ENCODE data around the gene RNFT2.

The RNFT2 gene

GRCh38 chr12:116864371-116865160, 126.5 kb downstream of the RNFT2 start:
- DNase-seq (ENCODE audit: low spot score in 2 of 2): no peak
- peaks cover 5% of the 10 kb centered on the region for H3K4me1 Mint-ChIP-seq
- H3K4me3 Mint-ChIP-seq: no peak overlapping the region
- H3K27me3 Mint-ChIP-seq: peaks cover 30% of the 10 kb centered on the region
- H3K9me3 Mint-ChIP-seq: no peaks in the 10 kb centered on the region
- H3K36me3 Mint-ChIP-seq (ENCODE audit: insufficient read depth): no peaks in the 10 kb centered on the region
- no peak for ATAC-seq (replicated peaks; ENCODE audit: extremely low read depth, poor library complexity, severe bottlenecking)
- no peak overlapping the region for H3K27ac Mint-ChIP-seq (ENCODE audit: low read depth)

GRCh38 chr12:116867523-116867922, 129.4 kb downstream of the RNFT2 start:
- Mint-ChIP-seq H3K36me3 (ENCODE audit: insufficient read depth) (no peaks in the 10 kb centered on the region), H3K4me1 (no peaks in the 10 kb centered on the region), H3K27me3 (peaks cover 22% of the 10 kb centered on the region), H3K27ac (ENCODE audit: low read depth) (no peak overlapping the region), H3K9me3 (no peaks in the 10 kb centered on the region), H3K4me3 (no peak overlapping the region)
- DNase-seq (ENCODE audit: low spot score in 2 of 2) (no peak), ATAC-seq (replicated peaks; ENCODE audit: extremely low read depth, poor library complexity, severe bottlenecking) (no peak)

- Mint-ChIP-seq H3K27ac (ENCODE audit: low read depth) (no peak overlapping the region), H3K4me3 (no peak overlapping the region), H3K27me3 (peaks cover 32% of the 10 kb centered on the region), H3K4me1 (no peaks in the 10 kb centered on the region), H3K9me3 (no peaks in the 10 kb centered on the region), H3K36me3 (ENCODE audit: insufficient read depth) (no peaks in the 10 kb centered on the region)
- DNase-seq (ENCODE audit: low spot score in 2 of 2): no peak
- no peak for ATAC-seq (replicated peaks; ENCODE audit: extremely low read depth, poor library complexity, severe bottlenecking)
Observed at GRCh38 chr12:116870306-116870705, 132.2 kb downstream of the RNFT2 start.

GRCh38 chr12:116874324-116874995, 136.3 kb downstream of the RNFT2 start:
- Mint-ChIP-seq H3K4me1 (peaks cover 11% of the 10 kb centered on the region), H3K27me3 (peaks cover 73% of the 10 kb centered on the region), H3K36me3 (ENCODE audit: insufficient read depth) (no peaks in the 10 kb centered on the region), H3K9me3 (no peaks in the 10 kb centered on the region), H3K4me3 (no peak overlapping the region), H3K27ac (ENCODE audit: low read depth) (no peak overlapping the region)
- no peak for DNase-seq (ENCODE audit: low spot score in 2 of 2)
- no peak for ATAC-seq (replicated peaks; ENCODE audit: extremely low read depth, poor library complexity, severe bottlenecking)

GRCh38 chr12:116876151-116876869, 138.2 kb downstream of the RNFT2 start:
- Mint-ChIP-seq H3K27me3 (peaks cover 89% of the 10 kb centered on the region), H3K4me1 (peaks cover 26% of the 10 kb centered on the region), H3K27ac (ENCODE audit: low read depth) (no peak overlapping the region), H3K9me3 (no peaks in the 10 kb centered on the region), H3K4me3 (no peak overlapping the region), H3K36me3 (ENCODE audit: insufficient read depth) (no peaks in the 10 kb centered on the region)
- no peak for ATAC-seq (replicated peaks; ENCODE audit: extremely low read depth, poor library complexity, severe bottlenecking)
- no peak for DNase-seq (ENCODE audit: low spot score in 2 of 2)

DNA sequence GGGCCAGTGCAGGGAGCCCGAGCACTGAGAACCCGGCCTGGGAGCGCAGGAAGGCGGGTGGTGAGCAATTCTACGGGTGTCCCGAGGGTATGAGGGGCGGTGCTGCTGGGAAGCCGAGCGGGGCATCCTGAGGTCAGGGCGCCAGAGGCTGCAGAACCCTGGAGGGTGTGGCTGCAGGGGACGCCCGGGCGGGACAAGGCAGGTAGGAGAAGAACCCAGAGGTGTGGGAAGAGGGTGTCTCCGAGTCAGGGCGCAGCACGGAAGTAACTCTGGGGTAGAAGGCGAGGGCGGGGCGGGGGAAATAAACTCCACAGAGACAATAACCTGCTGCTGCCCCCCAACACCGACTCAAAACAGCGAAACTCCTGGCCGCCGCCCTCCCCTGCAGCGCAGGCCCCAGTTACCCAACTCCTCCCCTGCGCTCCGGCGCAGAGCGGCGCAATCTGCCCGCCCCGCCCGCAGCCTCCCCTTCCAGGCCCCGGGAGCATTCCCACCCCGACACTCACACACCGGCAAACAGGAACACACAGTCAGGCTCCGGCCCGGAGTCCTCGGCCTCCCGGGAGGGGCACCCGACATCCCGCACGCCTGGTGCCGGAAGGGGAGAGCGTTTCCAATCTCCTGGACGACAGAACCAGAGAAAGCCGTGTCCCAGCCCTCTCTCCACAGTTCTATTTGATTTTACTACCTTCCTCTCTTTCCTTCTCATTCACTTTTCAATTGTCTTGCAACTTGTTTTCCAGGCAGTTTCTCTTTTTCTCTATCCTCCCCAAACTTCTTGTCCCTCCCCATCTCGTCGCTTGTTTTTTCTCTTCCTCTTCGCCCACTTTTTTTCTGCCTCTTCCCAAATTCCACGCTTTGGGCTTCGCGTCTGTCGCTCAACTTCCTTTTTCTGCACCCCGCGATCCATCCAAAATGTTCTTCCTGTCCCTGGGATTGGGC, 140.7 kb downstream of the RNFT2 start:
- no peak for ATAC-seq (replicated peaks; ENCODE audit: extremely low read depth, poor library complexity, severe bottlenecking)
- H3K27ac Mint-ChIP-seq (ENCODE audit: low read depth): no peak overlapping the region

DNA sequence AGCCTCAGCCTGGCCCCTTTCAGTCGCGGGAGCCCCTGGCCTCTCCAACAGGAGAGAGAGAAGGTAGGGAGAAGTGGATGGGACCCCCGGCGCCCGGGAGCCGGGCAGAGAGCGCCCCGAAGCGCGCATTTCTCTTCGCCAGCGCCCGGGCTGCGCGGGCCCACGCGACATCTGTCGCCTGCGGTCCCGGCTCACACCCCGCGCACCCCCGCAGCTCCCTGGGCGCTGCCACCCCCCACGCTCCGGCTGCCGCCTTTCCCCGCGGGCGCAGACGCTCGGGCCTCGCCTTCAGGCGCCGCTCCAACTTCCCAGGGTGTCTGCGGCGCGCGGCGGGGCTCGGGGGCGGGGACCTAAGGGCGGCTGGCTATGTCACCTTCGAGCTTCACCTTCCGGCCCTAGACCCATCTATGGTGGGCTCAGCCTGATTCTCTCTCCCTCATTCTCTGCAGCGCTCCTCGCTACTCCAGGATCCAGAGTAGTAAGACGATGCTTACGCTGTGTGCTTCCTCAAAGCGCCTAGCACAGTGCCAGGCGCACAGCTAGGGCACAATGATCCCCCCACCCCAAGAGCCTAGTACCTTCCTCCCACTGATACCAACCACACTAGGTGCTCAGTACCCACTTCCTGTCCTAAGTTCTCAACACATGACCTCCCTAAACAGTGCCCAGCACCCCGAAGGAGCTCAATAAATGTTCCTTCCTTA, 141.5 kb downstream of the RNFT2 start:
- peaks cover 95% of the 10 kb centered on the region for H3K27me3 Mint-ChIP-seq

More for the DNA sequence above, 140.7 kb downstream of the RNFT2 start:
- H3K27me3 Mint-ChIP-seq: peaks cover 95% of the 10 kb centered on the region
- H3K36me3 Mint-ChIP-seq (ENCODE audit: insufficient read depth): no peaks in the 10 kb centered on the region
- H3K9me3 Mint-ChIP-seq: no peaks in the 10 kb centered on the region
- H3K4me1 Mint-ChIP-seq: peaks cover 26% of the 10 kb centered on the region
- peak overlapping the region; percentile 58 for H3K4me3 Mint-ChIP-seq
- DNase-seq (ENCODE audit: low spot score in 2 of 2): no peak

GRCh38 chr12:116880213-116880816, 142.2 kb downstream of the RNFT2 start:
- no peak overlapping the region for H3K27ac Mint-ChIP-seq (ENCODE audit: low read depth)
- H3K36me3 Mint-ChIP-seq (ENCODE audit: insufficient read depth): no peaks in the 10 kb centered on the region
- ATAC-seq (replicated peaks; ENCODE audit: extremely low read depth, poor library complexity, severe bottlenecking) (no peak), DNase-seq (ENCODE audit: low spot score in 2 of 2) (no peak)
- peak overlapping the region; percentile 58 for H3K4me3 Mint-ChIP-seq
- H3K9me3 Mint-ChIP-seq: no peaks in the 10 kb centered on the region
- H3K27me3 Mint-ChIP-seq: peaks cover 95% of the 10 kb centered on the region
- peaks cover 26% of the 10 kb centered on the region for H3K4me1 Mint-ChIP-seq

More for the DNA sequence above, 141.5 kb downstream of the RNFT2 start:
- peak overlapping the region; percentile 58 for H3K4me3 Mint-ChIP-seq
- H3K27ac Mint-ChIP-seq (ENCODE audit: low read depth): no peak overlapping the region
- H3K9me3 Mint-ChIP-seq: no peaks in the 10 kb centered on the region
- DNase-seq (ENCODE audit: low spot score in 2 of 2): no peak
- H3K4me1 Mint-ChIP-seq: peaks cover 26% of the 10 kb centered on the region
- H3K36me3 Mint-ChIP-seq (ENCODE audit: insufficient read depth): no peaks in the 10 kb centered on the region
- no peak for ATAC-seq (replicated peaks; ENCODE audit: extremely low read depth, poor library complexity, severe bottlenecking)

DNA sequence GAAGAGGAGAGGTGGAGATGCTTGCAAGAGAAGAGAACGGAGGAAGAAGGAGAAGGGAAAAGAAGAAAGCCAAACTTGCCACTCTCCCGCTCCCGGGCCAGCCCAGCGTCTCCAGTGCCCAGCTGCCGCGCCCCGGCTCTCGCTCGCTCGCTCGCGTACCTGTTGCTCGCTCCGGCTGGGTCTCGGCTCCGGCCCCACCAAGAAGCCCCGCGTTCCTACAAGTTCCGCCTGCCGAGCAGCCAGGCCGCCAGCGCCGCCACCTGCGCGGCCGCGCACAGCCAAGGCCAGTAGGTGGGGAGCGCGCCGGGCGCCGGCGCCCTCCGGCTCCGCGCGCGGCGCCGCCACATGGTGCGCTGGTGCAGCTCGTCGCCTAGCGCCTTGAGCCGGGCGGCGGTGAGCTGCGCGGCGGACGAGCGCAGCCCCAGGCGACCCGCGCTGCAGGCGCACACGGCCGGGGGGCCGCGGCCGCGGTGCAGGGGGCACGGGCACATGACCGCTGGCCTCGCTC, 142.8 kb downstream of the RNFT2 start:
- H3K9me3 Mint-ChIP-seq: no peaks in the 10 kb centered on the region
- peaks cover 90% of the 10 kb centered on the region for H3K27me3 Mint-ChIP-seq
- H3K4me1 Mint-ChIP-seq: peaks cover 26% of the 10 kb centered on the region
- DNase-seq (ENCODE audit: low spot score in 2 of 2) (no peak), ATAC-seq (replicated peaks; ENCODE audit: extremely low read depth, poor library complexity, severe bottlenecking) (no peak)
- H3K36me3 Mint-ChIP-seq (ENCODE audit: insufficient read depth): no peaks in the 10 kb centered on the region
- no peak overlapping the region for H3K27ac Mint-ChIP-seq (ENCODE audit: low read depth)
- H3K4me3 Mint-ChIP-seq: peak overlapping the region; percentile 58

GRCh38 chr12:116881325-116881876, 143.3 kb downstream of the RNFT2 start, which contains the start of gene HRK:
Gene HRK (minus strand): TSS chr12:116881441. CDS start chr12:116881307, 134 bp downstream.
- Mint-ChIP-seq H3K9me3 (no peaks in the 10 kb centered on the region), H3K4me3 (peak within 1 kb of the TSS; percentile 58), H3K36me3 (ENCODE audit: insufficient read depth) (no peaks in the 10 kb centered on the region), H3K27ac (ENCODE audit: low read depth) (no peak within 1 kb of the TSS), H3K27me3 (peaks cover 85% of the 10 kb centered on the region), H3K4me1 (peaks cover 26% of the 10 kb centered on the region)
- no peak for ATAC-seq (replicated peaks; ENCODE audit: extremely low read depth, poor library complexity, severe bottlenecking)
- no peak for DNase-seq (ENCODE audit: low spot score in 2 of 2)
